ENCODE measurements around the gene PDE6C. TPM values are rescaled to one million over a fixed set of nuclear protein-coding genes. Genes with fewer than 3 reads are reported as not detected.

Gene PDE6C
- total RNA-seq, 4 donors from 2014 or later: not detected

DNA sequence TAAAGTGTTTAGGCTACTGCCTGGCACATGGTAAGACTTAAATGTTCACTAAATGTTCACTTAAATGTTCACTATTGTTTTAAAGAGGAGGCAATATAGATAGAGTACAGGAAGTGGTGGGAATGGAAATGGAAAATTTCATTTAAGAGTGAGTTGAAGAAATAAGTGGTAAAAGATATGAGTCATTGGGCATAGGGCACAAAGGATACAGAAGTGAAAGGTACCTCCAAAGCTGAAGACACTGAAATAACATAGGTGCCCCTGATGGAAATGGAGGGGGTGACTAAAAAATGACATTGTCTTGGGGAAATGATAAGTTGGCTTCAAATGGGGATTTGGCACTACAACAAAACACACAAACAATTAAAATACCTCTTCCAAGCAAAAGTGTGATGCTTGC lies 95.3 kb downstream of the PDE6C start:
- no peaks in the 10 kb centered on the region for H3K36me3 ChIP-seq
- no peaks in the 10 kb centered on the region for H3K9me3 ChIP-seq
- in situ Hi-C loops (cut with MboI; ENCODE audit: low pct_ligation_motif_present in 1 of 4, low pct_unique_long_range_greater_than_20kb in 1 of 4, low sequenced_read_pairs in 3 of 4): loop anchor here in 2 of 4 donors (10.0 kb wide), 1 partner anchor 107 kb away; no protein-coding TSS in a partner anchor
- H3K27ac ChIP-seq: no peak overlapping the region
- no peak for DNase-seq
- intact Hi-C loops (cut with DNase I; ENCODE audit: low total_unique reads): no loop called here
- H3K4me3 ChIP-seq: no peak overlapping the region
- H3K4me1 ChIP-seq: peaks cover 0 to 7% (median 3%) of the 10 kb centered on the region in 4 donors
- TF ChIP-seq, protein P1, sequence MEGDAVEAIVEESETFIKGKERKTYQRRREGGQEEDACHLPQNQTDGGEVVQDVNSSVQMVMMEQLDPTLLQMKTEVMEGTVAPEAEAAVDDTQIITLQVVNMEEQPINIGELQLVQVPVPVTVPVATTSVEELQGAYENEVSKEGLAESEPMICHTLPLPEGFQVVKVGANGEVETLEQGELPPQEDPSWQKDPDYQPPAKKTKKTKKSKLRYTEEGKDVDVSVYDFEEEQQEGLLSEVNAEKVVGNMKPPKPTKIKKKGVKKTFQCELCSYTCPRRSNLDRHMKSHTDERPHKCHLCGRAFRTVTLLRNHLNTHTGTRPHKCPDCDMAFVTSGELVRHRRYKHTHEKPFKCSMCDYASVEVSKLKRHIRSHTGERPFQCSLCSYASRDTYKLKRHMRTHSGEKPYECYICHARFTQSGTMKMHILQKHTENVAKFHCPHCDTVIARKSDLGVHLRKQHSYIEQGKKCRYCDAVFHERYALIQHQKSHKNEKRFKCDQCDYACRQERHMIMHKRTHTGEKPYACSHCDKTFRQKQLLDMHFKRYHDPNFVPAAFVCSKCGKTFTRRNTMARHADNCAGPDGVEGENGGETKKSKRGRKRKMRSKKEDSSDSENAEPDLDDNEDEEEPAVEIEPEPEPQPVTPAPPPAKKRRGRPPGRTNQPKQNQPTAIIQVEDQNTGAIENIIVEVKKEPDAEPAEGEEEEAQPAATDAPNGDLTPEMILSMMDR (IDR thresholded peaks at IDR 0.05): no peak
- TF ChIP-seq EP300 (IDR thresholded peaks at IDR 0.05; ENCODE audit: low read depth): no peak
- no peak for TF ChIP-seq POLR2A (IDR thresholded peaks at IDR 0.05)
- no peak for TF ChIP-seq POLR2AphosphoS5 (IDR thresholded peaks at IDR 0.05)
- no peaks in the 10 kb centered on the region for H3K27me3 ChIP-seq

DNA sequence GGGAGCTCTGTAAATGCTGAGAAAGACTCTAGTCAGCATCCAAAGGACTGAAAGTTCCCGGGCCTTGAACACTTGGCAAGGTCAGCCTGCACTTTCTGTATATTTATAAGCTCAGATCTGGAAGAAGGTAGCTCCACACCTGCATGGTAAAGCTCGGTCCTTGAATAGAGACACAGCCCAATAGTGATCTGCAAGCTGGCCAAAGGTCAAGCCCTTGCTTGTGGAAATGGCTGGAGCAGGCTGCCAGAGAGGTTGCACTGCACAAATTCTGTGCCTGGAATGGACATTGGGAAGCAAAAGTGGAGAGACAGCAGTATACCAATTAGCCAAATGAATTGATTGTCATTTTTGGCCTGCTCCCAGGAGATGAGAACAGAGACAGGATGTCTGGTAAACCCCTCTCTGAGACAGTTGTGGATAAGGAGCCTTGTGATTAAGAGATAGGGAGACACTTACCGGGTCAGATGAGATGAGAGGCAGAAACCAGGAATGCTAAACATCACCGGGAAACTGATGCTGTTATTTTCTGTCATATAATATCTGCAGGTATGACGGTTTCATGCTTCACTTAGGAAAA lies 98.1 kb downstream of the PDE6C start:
- TF ChIP-seq EP300 (IDR thresholded peaks at IDR 0.05; ENCODE audit: low read depth) (no peak), POLR2A (IDR thresholded peaks at IDR 0.05) (no peak), POLR2AphosphoS5 (IDR thresholded peaks at IDR 0.05) (no peak)
- TF ChIP-seq, protein P1 (IDR thresholded peaks at IDR 0.05): no peak
- Histone ChIP-seq H3K27me3 (no peaks in the 10 kb centered on the region), H3K4me1 (no peaks in the 10 kb centered on the region), H3K27ac (no peak overlapping the region), H3K9me3 (no peaks in the 10 kb centered on the region), H3K4me3 (no peak overlapping the region), H3K36me3 (no peaks in the 10 kb centered on the region)
- no peak for DNase-seq
- in situ Hi-C loops (cut with MboI; ENCODE audit: low pct_ligation_motif_present in 1 of 4, low pct_unique_long_range_greater_than_20kb in 1 of 4, low sequenced_read_pairs in 3 of 4) (no loop called here), intact Hi-C loops (cut with DNase I; ENCODE audit: low total_unique reads) (no loop called here)
- WGBS, 2 donors (ENCODE audit: low coverage in 1 of 2): 60 to 72% methylated on average over 3 to 5 of the region's 5 CpGs

DNA sequence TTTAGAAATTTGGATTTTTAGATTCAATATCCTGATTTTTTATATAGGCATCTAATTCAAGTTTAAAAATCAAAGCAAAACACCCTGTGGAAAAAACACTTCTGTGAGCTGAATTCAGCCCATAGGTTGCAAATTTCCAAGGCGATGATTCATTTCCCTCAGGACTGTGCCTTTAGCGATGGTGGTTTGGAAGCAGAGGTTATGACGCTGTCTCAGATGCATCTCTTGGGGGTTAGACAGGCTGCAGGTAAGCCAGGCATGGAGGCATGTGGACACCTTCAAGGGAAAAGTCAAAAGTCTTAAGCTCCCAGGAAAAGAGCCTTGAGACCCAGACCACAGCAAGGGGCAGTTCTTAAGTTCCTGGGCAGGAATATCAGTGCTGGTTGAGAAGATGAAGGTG lies 99.6 kb downstream of the PDE6C start:
- H3K27ac ChIP-seq: no peak overlapping the region
- no peaks in the 10 kb centered on the region for H3K4me1 ChIP-seq
- intact Hi-C loops (cut with DNase I; ENCODE audit: low total_unique reads) (no loop called here), in situ Hi-C loops (cut with MboI; ENCODE audit: low pct_ligation_motif_present in 1 of 4, low pct_unique_long_range_greater_than_20kb in 1 of 4, low sequenced_read_pairs in 3 of 4) (no loop called here)
- 55% methylated on average over 3 of the region's 3 CpGs; no CpG with 5 or more reads in 1 of the 2 donors for WGBS, 2 donors (ENCODE audit: low coverage in 1 of 2)
- no peak for DNase-seq
- TF ChIP-seq POLR2A (IDR thresholded peaks at IDR 0.05) (no peak), EP300 (IDR thresholded peaks at IDR 0.05; ENCODE audit: low read depth) (no peak), POLR2AphosphoS5 (IDR thresholded peaks at IDR 0.05) (no peak)
- TF ChIP-seq, protein P1 (IDR thresholded peaks at IDR 0.05): no peak
- no peaks in the 10 kb centered on the region for H3K9me3 ChIP-seq
- H3K27me3 ChIP-seq: no peaks in the 10 kb centered on the region
- no peak overlapping the region for H3K4me3 ChIP-seq
- H3K36me3 ChIP-seq: no peaks in the 10 kb centered on the region

DNA sequence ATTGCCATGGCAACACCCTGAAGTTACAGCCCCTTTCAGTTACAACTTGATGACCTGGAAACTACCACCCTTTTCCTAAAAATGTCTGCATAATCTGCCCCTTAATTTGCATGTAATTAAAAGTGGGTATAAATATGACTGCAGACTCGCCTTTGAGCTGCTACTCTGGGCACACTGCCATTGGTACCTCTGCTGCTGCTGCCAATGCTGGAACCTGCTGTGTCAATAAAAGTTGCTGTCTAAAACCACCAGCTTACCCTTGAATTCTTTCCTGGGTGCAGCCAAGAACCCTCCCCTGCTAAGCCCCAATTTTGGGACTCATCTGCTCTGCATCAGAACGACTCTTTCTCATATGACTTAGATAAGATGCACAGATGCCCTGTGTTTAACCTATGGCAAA lies 100.3 kb downstream of the PDE6C start:
- Histone ChIP-seq H3K9me3 (no peaks in the 10 kb centered on the region), H3K27me3 (no peaks in the 10 kb centered on the region), H3K36me3 (no peaks in the 10 kb centered on the region), H3K4me3 (no peak overlapping the region), H3K4me1 (no peaks in the 10 kb centered on the region), H3K27ac (no peak overlapping the region)
- WGBS, 2 donors (ENCODE audit: low coverage in 1 of 2): 73 to 80% methylated on average over 1 to 2 of the region's 2 CpGs
- no peak for DNase-seq
- intact Hi-C loops (cut with DNase I; ENCODE audit: low total_unique reads) (no loop called here), in situ Hi-C loops (cut with MboI; ENCODE audit: low pct_ligation_motif_present in 1 of 4, low pct_unique_long_range_greater_than_20kb in 1 of 4, low sequenced_read_pairs in 3 of 4) (no loop called here)
- TF ChIP-seq POLR2AphosphoS5 (IDR thresholded peaks at IDR 0.05) (no peak), POLR2A (IDR thresholded peaks at IDR 0.05) (no peak), EP300 (IDR thresholded peaks at IDR 0.05; ENCODE audit: low read depth) (no peak)
- TF ChIP-seq, protein P1 (IDR thresholded peaks at IDR 0.05): no peak

All from transverse colon (tissue), 4 donors.